ENCODE data around the gene GPHN. TPM values are rescaled to one million over a fixed set of nuclear protein-coding genes. Genes with fewer than 3 reads are reported as not detected.

Gene GPHN
- total and polyA plus RNA-seq, 11 donors: 15.2 to 37.1 (median 30.1) TPM

GRCh38 chr14:67191768-67192290 is 683.9 kb downstream of the GPHN start:
- H3K4me3 ChIP-seq: no peak overlapping the region
- no peak for TF ChIP-seq CTCF (IDR thresholded peaks at IDR 0.05)
- TF ChIP-seq POLR2A (IDR thresholded peaks at IDR 0.05): no peak
- no peak for DNase-seq
- 78 to 83% (median 80%) methylated on average over 8 of the region's 8 CpGs for WGBS, 4 donors
- H3K27me3 ChIP-seq: no peaks in the 10 kb centered on the region
- no peak for ATAC-seq
- peaks cover 0 to 4% (median 0%) of the 10 kb centered on the region in 12 donors for H3K4me1 ChIP-seq
- intact Hi-C loops (cut with DNase I): no loop called here
- no peaks in the 10 kb centered on the region for H3K9me3 ChIP-seq
- H3K27ac ChIP-seq: no peak overlapping the region
- no peaks in the 10 kb centered on the region for H3K36me3 ChIP-seq

- WGBS, 4 donors: 86 to 91% (median 88%) methylated on average over 2 of the region's 2 CpGs
- no peak for TF ChIP-seq CTCF (IDR thresholded peaks at IDR 0.05)
- no peak for TF ChIP-seq POLR2A (IDR thresholded peaks at IDR 0.05)
- no peak for ATAC-seq
Measured at GRCh38 chr14:67192366-67192765, 684.4 kb downstream of the GPHN start.

DNA sequence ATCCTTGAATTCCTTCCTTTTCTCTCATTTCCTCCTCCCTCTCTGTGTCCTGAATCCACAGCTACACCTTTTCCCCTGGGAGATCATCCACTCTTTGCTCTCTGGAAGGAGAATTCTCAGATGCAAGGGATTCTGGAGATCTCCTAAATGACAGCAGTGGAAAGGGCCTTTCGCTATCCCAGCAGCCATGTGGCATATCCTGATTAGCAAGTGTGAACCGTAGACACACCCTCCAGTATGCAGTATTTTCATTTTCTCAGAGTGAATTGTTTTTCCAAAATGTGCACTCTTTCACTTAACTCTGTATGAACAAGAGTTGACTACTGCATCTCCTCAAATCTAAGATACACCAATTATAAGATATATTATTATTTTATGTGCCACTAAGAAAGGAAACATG is 687.3 kb downstream of the GPHN start:
- ATAC-seq: no peak
- H3K9me3 ChIP-seq: no peaks in the 10 kb centered on the region
- no peaks in the 10 kb centered on the region for H3K36me3 ChIP-seq
- H3K4me3 ChIP-seq: no peak overlapping the region
- no peak overlapping the region for H3K27ac ChIP-seq
- no peaks in the 10 kb centered on the region for H3K4me1 ChIP-seq
- TF ChIP-seq POLR2A (IDR thresholded peaks at IDR 0.05) (no peak), CTCF (IDR thresholded peaks at IDR 0.05) (no peak)
- WGBS, 4 donors: 49 to 60% (median 58%) methylated on average over 2 of the region's 2 CpGs
- intact Hi-C loops (cut with DNase I): no loop called here
- DNase-seq: no peak
- H3K27me3 ChIP-seq: no peaks in the 10 kb centered on the region

More at GRCh38 chr14:67192366-67192765, 684.4 kb downstream of the GPHN start:
- DNase-seq: no peak
- peaks cover 0 to 4% (median 0%) of the 10 kb centered on the region in 12 donors for H3K4me1 ChIP-seq
- H3K27ac ChIP-seq: no peak overlapping the region
- no peaks in the 10 kb centered on the region for H3K27me3 ChIP-seq
- H3K36me3 ChIP-seq: no peaks in the 10 kb centered on the region
- no peak overlapping the region for H3K4me3 ChIP-seq
- no peaks in the 10 kb centered on the region for H3K9me3 ChIP-seq
- intact Hi-C loops (cut with DNase I): no loop called here

- H3K27ac ChIP-seq: no peak overlapping the region
- no peaks in the 10 kb centered on the region for H3K27me3 ChIP-seq
- TF ChIP-seq CTCF (IDR thresholded peaks at IDR 0.05) (no peak), POLR2A (IDR thresholded peaks at IDR 0.05) (no peak)
- no peaks in the 10 kb centered on the region for H3K4me1 ChIP-seq
- H3K4me3 ChIP-seq: no peak overlapping the region
- intact Hi-C loops (cut with DNase I): no loop called here
- no peak for DNase-seq
- no peak for ATAC-seq
- WGBS, 4 donors: 91 to 96% (median 96%) methylated on average over 6 of the region's 6 CpGs
- H3K9me3 ChIP-seq: no peaks in the 10 kb centered on the region
- no peaks in the 10 kb centered on the region for H3K36me3 ChIP-seq
Measured at GRCh38 chr14:67199016-67199415, 691.1 kb downstream of the GPHN start.

Data from heart left ventricle (tissue), 16 donors.